Peyer's patch (tissue), 4 donors: ENCODE results near the gene LCN10. TPM values are rescaled to one million over a fixed set of nuclear protein-coding genes. Genes with fewer than 3 reads are reported as not detected.
"Not testable (repeated sequence)": the region's sequence is repeated elsewhere in the genome, so short reads cannot be mapped to it uniquely, and the experiment has no call there.

Experiments
- DNase-seq, 3 donors: peaks; one replicate each; pipeline ENCODE4 v3.0.0-alpha.2; 2017 to 2019
- H3K27ac ChIP-seq, 4 donors: fragments of 200-600 bp; sonication (generic); one replicate each; pipeline ENCODE4 v1.5.1; 2016 to 2019
- H3K27me3 ChIP-seq, 2 donors: fragments of 200-600 bp; sonication (generic); one replicate each; pipeline ENCODE4 v1.5.1; 2019
- H3K36me3 ChIP-seq, 3 donors: fragments of 200-600 bp; sonication (generic); one replicate each; pipeline ENCODE4 v1.5.1; 2016 to 2019
- H3K4me1 ChIP-seq, 4 donors: fragments of 200-600 bp; sonication (generic); one replicate each; pipeline ENCODE4 v1.5.1; 2016 to 2019
- H3K4me3 ChIP-seq, 4 donors: fragments of 200-600 bp; sonication (generic); 1 replicate in 3 of 4; 2 replicates in 1 of 4; pipeline ENCODE4 v1.5.1; 2016 to 2019; ENCODE audit warnings: mild to moderate bottlenecking in 1 of 4
- H3K9me3 ChIP-seq, 4 donors: fragments of 200-600 bp; sonication (generic); one replicate each; pipeline ENCODE4 v1.5.1; 2016 to 2019; ENCODE audit warnings: mild to moderate bottlenecking in 1 of 4
- POLR2A ChIP-seq, 2 donors: fragments of 450-650 bp; IDR thresholded peaks; one replicate each; pipeline ENCODE4 v1.5.1; 2017; ENCODE audit warnings: antibody characterized with exemption in 2 of 2, mild to moderate bottlenecking in 2 of 2, moderate library complexity in 2 of 2
- total RNA-seq, 4 donors: library from RNA; depleted of rRNA; stranded (reverse); fragments of >200 nt; gene quantifications; one replicate each; pipeline ENCODE4 v1.1.0, GENCODE V29; 2016
- TF ChIP-seq, protein P1 (sequence below), 6 experiments: fragments of 450-650 bp in 4 of 6; fragments of 200-600 bp in 2 of 6; sonication (generic) in 1 of 6; IDR thresholded peaks; one replicate each; pipeline ENCODE4 v1.5.1; 2017 to 2019; ENCODE audit warnings: antibody characterized with exemption in 6 of 6, mild to moderate bottlenecking in 3 of 6, moderate library complexity in 1 of 6

LCN10 gene
- total RNA-seq, 4 donors from 2014 or later: 1.1 to 28.1 (median 4.4) TPM

DNA sequence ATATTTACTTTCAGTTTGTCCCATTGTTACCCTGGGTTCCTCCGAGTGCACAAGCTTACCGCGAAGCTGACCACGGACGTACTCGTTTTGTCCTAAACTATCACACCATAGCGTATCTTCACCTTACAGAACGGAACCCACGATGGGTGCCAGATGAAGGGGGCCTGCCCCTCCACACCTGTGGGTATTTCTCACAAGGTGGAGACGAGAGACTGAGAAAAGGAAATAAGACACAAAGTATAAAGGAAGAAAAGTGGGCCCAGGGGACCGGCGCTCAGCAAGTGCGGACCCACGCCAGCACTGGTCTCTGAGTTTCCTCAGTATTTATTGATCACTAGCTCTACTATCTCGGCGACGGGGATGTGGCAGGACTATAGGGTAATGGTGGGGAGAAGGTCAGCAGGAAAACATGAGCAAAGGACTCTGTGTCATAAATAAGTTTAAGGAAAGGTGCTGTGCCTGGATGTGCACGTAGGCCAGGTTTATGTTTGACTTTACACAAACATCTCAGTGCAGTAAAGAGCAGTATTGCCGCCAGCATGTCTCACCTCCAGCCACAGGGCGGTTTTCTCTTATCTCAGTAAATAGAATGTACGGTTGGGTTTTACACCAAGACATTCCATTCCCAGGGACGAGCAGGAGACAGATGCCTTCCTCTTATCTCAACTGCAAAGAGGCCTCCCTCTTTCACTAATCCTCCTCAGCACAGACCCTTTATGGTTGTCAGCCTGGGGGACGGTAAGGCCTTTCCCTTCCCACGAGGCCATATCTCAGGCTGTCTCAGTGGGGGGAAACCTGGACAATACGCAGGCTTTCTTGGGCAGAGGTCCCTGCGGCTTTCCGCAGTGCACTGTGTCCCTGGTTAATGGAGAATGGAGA is 46.1 kb upstream of the LCN10 start:
- peak in 1 of 3 donors; percentile 57 for DNase-seq

DNA sequence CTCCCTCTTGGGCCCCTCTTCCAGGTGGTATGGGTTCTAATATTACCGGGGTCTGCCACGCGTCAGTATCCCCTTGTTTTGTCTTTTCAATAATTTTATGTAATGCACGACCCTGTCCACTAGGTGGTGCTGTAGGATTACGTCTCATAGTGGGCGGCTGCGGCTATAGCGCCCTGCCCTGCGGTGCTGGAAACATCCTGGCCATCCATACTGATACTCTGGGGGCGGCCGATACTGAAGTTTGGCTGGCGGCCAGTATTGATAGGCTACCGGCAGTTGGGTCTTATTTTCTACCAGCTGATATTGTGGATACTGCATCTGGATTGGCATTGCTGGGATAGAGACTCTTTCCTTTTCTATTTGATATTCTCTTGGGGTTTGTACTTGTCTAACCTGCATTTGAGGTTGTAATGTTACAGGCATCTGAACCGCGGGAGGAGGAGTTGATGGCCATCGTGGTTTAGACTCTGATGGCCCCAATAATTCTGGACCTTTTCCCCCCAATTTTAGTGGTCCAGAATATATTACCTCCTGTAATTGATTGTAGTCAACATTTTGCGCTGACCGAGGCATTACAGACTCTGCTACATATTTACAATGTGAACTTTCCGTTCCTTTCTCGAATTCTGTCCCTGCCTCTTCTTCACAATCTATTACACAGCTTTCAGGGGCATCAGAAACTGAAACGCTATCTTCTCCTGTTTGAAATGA is 45.1 kb upstream of the LCN10 start:
- H3K36me3 ChIP-seq: no peaks in the 10 kb centered on the region
- DNase-seq: peak; percentile 70 to 86 (median 74)
- H3K4me3 ChIP-seq: peak overlapping the region in 1 of 4 donors; percentile 30
- no peaks in the 10 kb centered on the region for H3K9me3 ChIP-seq
- H3K4me1 ChIP-seq: peaks cover 2 to 50% (median 12%) of the 10 kb centered on the region in 4 donors
- H3K27me3 ChIP-seq: no peaks in the 10 kb centered on the region
- TF ChIP-seq, protein P1, sequence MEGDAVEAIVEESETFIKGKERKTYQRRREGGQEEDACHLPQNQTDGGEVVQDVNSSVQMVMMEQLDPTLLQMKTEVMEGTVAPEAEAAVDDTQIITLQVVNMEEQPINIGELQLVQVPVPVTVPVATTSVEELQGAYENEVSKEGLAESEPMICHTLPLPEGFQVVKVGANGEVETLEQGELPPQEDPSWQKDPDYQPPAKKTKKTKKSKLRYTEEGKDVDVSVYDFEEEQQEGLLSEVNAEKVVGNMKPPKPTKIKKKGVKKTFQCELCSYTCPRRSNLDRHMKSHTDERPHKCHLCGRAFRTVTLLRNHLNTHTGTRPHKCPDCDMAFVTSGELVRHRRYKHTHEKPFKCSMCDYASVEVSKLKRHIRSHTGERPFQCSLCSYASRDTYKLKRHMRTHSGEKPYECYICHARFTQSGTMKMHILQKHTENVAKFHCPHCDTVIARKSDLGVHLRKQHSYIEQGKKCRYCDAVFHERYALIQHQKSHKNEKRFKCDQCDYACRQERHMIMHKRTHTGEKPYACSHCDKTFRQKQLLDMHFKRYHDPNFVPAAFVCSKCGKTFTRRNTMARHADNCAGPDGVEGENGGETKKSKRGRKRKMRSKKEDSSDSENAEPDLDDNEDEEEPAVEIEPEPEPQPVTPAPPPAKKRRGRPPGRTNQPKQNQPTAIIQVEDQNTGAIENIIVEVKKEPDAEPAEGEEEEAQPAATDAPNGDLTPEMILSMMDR (IDR thresholded peaks at IDR 0.05): peak; percentile 81 to 90 (median 87)
- no peak for TF ChIP-seq POLR2A (IDR thresholded peaks at IDR 0.05)
- peak overlapping the region in 2 of 4 donors; percentile 79 to 98 for H3K27ac ChIP-seq

More for the DNA sequence above, 46.1 kb upstream of the LCN10 start:
- peaks cover 2 to 60% (median 12%) of the 10 kb centered on the region in 4 donors for H3K4me1 ChIP-seq
- H3K27ac ChIP-seq: peak overlapping the region in 3 of 4 donors; percentile 79 to 99 (median 98)
- H3K4me3 ChIP-seq: peak overlapping the region in 2 of 4 donors; percentile 12 to 30
- not testable (repeated sequence) for H3K36me3 ChIP-seq, H3K27me3 ChIP-seq, H3K9me3 ChIP-seq
- TF ChIP-seq POLR2A (IDR thresholded peaks at IDR 0.05): peak; percentile 11 to 51
- TF ChIP-seq, protein P1 (IDR thresholded peaks at IDR 0.05): peak in 2 of 6 experiments; percentile 11 to 33

DNA sequence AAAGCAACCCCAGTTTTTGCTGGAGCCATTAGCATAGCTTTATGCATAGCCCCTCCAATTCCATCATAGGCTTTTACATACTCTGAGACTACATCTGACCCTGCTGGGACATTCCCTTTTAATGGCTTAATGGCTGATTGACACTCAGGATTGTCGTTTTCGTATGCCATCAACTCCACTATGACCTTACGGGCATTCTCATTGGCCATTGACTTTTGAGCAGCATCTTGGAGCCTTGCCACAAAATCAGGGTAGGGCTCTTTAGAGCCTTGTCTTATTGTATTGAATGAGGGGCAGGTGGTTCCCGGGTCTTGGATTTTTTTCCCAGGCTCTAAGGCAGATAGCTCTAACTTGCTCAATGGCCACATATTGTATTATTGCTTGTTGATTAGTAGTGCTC is 44.2 kb upstream of the LCN10 start:
- H3K9me3 ChIP-seq, H3K36me3 ChIP-seq, DNase-seq, H3K27me3 ChIP-seq, H3K4me3 ChIP-seq, H3K27ac ChIP-seq: not testable (repeated sequence)
- H3K4me1 ChIP-seq: peaks cover 0 to 41% (median 11%) of the 10 kb centered on the region in 4 donors

DNA sequence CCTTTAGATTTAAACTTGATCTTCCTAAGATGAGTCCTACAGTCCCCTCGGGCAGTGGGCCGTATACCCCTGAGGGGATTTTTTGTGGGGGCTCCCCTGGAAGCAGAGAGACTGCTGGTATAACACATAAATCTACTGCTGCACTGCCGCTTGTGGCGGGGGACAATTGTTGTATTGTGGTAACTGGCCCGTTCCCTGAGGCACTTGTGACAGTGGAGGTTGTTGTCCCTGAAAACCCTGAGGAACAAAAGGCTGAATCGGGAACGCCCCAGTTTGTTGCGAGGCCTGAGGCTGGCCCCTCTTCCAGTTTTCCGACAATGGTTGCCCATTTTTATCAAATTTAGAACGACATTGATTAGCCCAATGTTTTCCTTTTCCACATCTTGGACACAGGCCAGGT is 43.7 kb upstream of the LCN10 start:
- H3K36me3 ChIP-seq: no peaks in the 10 kb centered on the region
- H3K4me1 ChIP-seq: peaks cover 0 to 37% (median 8%) of the 10 kb centered on the region in 4 donors
- H3K4me3 ChIP-seq: no peak overlapping the region
- TF ChIP-seq POLR2A (IDR thresholded peaks at IDR 0.05): no peak
- TF ChIP-seq, protein P1 (IDR thresholded peaks at IDR 0.05): no peak
- H3K27me3 ChIP-seq: no peaks in the 10 kb centered on the region
- no peak overlapping the region for H3K27ac ChIP-seq
- H3K9me3 ChIP-seq: no peaks in the 10 kb centered on the region
- no peak for DNase-seq

DNA sequence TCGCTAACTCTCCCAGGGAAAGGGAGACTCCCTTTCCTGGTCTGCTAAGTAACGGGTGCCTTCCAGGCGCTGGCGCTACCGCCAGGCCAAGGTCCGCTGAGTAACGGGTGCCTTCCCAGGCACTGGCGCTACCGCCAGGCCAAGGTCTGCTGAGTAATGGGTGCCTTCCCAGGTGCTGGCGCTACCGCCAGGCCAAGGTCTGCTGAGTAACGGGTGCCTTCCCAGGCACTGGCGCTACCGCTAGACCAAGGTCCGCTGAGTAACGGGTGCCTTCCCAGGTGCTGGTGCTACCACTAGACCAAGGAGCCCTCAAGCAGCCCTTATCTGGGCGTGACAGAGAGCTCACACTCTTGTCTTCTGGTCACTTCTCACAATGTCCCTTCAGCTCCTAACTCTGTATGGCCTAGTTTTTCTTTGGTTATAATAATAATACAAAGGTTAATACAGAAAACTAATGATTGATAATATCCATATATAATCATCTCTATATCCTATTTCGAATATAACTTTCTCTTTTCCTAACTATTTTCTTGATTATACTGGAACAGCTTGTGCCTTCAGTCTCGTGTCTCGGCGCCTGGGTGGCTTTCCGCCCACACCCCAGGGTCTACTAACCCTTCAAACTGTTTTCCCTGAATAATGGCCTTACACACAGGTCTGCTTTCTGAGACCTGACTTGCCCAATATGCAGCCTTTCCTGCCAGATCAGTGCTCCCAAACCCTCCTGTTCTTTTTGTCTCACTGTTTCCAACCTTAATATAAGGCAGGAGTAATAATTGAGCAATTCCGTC is 43.0 kb upstream of the LCN10 start:
- peak in 2 of 3 donors; percentile 79 to 80 for DNase-seq
- not testable (repeated sequence) for H3K36me3 ChIP-seq, H3K9me3 ChIP-seq, H3K27me3 ChIP-seq, H3K4me3 ChIP-seq
- TF ChIP-seq, protein P1 (IDR thresholded peaks at IDR 0.05): peak in 1 of 6 experiments; percentile 12
- Histone ChIP-seq H3K4me1 (peaks cover 0 to 37% (median 8%) of the 10 kb centered on the region in 4 donors), H3K27ac (peak overlapping the region in 1 of 4 donors; percentile 33)
